Measurements from ENCODE around the gene PTPRH.

Gene PTPRH

DNA sequence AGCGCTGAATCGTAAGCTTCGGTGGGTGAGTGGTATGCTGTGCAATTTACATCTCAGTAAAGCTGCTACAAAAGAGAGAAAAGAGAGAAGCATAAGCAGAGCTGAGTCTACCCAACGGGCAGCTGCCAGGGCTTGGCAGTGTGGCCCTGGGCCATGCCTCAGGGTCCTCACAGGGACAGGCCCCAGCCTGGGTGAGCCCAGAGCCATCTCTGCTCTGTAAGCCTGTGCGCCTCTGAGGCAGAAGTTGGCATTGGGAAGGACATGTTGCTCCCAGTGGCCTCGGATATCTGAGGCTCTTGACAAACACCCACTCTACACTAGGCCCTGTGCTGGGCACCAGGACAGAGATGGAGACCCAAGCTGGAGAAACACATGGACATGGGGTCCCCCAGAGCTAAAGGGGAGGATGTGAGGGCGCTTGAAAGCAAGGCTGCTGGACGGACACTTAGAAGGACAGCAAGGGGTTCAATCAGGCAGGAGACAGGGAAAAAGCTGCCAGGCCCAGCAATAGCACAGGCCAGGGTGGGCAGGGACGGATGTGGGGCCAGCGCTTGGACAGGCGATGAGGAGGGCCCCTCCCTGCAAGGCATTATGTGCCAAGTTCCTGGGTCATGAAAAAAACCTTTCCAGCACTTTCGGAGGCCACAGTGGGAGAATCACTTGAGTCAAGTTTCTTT, 34.8 kb upstream of the PTPRH start:
- no peak for DNase-seq (ENCODE audit: low read depth)

GRCh38 chr19:55242517-55242916, 33.2 kb upstream of the PTPRH start:
- DNase-seq (ENCODE audit: low read depth): no peak

GRCh38 chr19:55241935-55242464, 32.7 kb upstream of the PTPRH start:
- no peak for DNase-seq (ENCODE audit: low read depth)

- no peak for DNase-seq (ENCODE audit: low read depth)
Measured at GRCh38 chr19:55241143-55241934, 32.0 kb upstream of the PTPRH start.

DNA sequence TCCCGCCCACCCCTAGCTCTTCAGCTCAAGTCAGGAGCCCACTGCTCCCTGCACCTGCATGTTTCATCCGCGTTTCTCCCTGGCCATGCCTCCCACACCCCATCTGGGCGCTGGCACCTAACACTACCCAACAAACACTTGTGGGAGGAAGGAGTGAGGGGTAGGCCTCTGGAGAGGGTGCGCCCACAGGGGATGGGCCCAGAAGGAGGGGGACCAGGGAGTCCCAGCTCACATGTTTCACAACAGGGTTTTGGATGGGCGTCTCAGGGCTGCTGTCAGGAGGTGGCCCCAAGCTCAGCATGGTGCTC, 31.4 kb upstream of the PTPRH start:
- DNase-seq (ENCODE audit: low read depth): no peak

DNA sequence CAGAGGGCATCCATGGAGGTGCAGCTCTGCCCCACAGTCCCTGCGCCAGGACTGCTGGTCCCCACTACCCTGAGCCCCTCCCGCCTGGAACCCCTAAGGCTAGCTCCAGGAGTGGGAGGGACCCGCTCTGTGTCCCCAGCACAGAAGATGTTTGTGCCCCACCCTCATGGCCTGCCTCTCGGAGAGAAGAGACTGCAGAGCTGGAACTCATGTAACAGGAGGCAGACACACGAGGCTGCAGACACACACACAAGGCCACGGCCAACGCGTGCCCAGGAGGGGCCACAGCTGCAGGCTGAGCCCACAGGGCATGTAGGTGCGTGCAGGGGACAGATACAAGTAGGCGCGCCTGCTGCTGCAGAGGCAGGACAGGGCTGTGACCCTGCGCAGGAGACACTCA, 29.7 kb upstream of the PTPRH start:
- DNase-seq (ENCODE audit: low read depth): no peak

- DNase-seq (ENCODE audit: low read depth): no peak
Measured at GRCh38 chr19:55238030-55238429, 28.7 kb upstream of the PTPRH start.

GRCh38 chr19:55232986-55233385, 23.7 kb upstream of the PTPRH start:
- no peak for DNase-seq (ENCODE audit: low read depth)

- DNase-seq (ENCODE audit: low read depth): no peak
Measured at GRCh38 chr19:55232286-55232602, 22.9 kb upstream of the PTPRH start.

DNA sequence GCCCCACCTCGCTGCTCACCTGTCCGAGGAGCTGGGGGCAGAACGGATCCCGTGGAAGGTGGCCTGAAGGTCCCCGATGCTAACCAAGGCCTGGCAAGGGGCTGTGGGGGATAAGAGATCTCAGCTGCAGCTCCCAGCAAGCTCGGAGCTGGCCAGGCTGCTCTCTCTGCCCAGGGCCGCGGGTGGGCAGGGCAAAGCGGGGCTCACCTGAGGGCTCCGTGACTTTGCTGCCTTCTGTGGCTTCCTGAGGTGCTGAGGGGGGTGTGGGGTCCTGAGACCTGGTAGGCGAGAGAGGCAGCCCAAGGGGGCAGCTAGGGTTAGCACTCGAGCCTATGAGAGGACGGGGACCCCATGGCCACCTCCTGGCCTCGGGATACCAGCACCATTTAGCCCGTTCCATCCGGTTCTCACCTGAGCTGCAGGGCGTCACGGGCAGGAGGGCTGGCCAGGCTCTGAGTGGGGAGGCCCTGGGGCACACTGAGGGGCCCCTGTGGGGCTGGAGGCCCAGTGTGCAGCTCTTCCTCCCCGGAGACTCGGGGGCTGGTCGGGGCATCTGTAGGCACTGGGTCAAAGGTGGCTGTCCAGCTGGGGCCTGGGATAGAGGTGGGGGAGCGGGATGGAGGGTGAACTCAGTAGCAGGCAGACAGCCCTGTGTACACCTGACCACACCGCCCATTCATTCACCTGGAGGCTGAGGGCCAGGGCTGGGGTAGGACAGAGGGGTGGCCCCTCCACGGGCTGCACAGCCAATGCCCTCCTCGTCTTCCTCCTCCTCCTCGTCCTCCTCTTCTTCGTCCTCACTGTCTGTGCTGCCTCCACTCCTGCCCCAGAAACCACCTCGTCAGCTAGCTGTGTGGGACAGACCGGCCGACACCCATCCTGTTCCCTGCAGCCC, 22.3 kb upstream of the PTPRH start:
- DNase-seq (ENCODE audit: low read depth): no peak

GRCh38 chr19:55230780-55231179, 21.5 kb upstream of the PTPRH start:
- DNase-seq (ENCODE audit: low read depth): no peak

GRCh38 chr19:55230329-55230728, 21.0 kb upstream of the PTPRH start:
- DNase-seq (ENCODE audit: low read depth): no peak

- DNase-seq (ENCODE audit: low read depth): no peak
Measured at GRCh38 chr19:55229789-55230182, 20.5 kb upstream of the PTPRH start.

DNA sequence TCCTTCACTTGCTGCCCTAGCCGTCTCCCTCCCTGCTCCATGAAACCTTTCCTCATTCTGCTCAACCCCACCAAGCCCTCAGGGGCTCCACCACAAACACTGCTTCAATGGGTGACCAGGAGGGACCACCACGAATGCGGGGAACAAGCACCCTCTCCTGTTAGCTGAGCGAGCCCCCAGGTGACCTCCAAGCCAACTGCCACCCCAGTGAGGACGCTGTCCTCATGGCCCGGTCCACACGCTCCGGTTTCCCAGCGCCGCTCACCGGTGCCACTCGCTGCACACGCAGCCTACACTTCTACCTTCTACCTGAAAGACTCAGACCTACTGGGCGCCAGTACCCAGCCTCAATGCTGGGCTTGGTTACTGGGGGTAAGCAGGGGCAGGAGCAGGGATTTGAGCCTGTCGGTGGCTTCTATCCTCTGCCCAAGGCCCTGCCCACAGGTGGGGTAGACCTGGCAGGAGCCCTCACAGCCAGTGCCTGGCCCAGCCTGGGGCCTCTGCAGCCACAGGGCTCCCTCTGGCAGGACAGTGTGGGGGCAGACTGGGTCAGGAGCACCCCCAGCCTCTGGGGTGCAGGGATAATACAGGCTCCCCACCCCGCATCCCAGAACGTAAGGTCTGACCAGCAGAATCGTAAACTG, 20.0 kb upstream of the PTPRH start:
- DNase-seq (ENCODE audit: low read depth): no peak

DNA sequence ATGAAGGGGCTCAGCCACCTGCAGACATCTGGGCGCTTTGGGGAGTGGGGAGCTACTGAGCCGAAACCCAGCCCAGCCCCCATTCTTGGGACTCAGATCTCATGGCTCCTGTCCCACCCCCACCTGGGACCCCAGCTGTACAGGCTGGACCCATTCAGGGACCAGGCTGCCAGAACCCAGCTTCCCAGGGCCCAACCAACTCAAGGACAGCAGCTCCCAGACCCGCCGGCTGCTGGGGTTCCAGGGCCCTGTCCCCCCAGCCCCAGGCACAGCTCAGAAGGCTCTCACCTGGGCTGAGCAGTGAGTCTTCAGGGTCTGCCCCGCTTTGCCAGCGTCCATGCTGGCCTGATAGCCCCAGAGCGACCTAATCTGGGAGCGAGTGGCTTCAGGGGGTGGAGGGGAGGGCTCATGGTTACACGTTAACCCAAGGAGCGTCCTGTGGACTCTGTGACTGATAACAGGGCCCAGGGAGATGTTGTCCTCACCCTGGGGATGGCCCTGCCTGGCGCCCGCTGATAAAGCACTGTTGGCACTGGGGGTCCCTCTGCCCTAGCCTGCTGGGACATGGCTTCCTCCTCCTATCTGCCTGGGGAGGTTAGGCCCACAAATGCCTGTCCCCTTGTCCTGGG, 19.2 kb upstream of the PTPRH start, which contains the start of gene TMEM86B:
Gene TMEM86B, minus strand, starts transcription at position 361 of the 629 bp plus-strand sequence. Its CDS starts 22 bp downstream, at position 339.
- DNase-seq (ENCODE audit: low read depth): no peak

- no peak for DNase-seq (ENCODE audit: low read depth)
Measured at GRCh38 chr19:55228015-55228391, 18.7 kb upstream of the PTPRH start.

GRCh38 chr19:55227241-55228014, 18.1 kb upstream of the PTPRH start:
- no peak for DNase-seq (ENCODE audit: low read depth)

- DNase-seq (ENCODE audit: low read depth): no peak
Measured at GRCh38 chr19:55226788-55227187, 17.5 kb upstream of the PTPRH start.

DNA sequence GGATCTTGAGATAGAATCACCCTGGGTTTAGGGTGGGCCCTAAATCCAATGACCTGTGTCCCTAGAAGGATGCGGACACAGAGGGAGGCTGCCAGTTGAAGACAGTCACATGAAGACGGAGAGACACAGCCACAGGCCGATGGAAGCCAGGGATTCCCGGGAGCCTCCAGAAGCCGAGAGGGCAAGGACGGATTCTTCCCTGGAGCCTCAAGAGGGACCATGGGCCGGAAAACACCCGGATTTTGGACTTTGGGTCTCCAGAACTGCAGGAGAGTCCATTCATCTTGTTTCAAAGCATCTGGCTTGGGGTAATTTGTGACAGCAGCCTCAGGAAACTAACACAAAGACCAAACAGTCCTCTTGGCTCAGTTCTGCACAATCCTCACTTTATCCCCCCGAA, 17.0 kb upstream of the PTPRH start:
- DNase-seq (ENCODE audit: low read depth): no peak

GRCh38 chr19:55225415-55225958, 16.2 kb upstream of the PTPRH start:
- DNase-seq (ENCODE audit: low read depth): no peak

All from fibroblast of the conjunctiva (primary cell).